ENCODE measurements around the gene GCDH. TPM values are rescaled to one million over a fixed set of nuclear protein-coding genes. Genes with fewer than 3 reads are reported as not detected.
"Not testable (repeated sequence)": the region's sequence is repeated elsewhere in the genome, so short reads cannot be mapped to it uniquely, and the experiment has no call there.

Gene GCDH
- total and polyA plus RNA-seq, 12 donors = 22.6 to 72.3 (median 45.1) TPM

DNA sequence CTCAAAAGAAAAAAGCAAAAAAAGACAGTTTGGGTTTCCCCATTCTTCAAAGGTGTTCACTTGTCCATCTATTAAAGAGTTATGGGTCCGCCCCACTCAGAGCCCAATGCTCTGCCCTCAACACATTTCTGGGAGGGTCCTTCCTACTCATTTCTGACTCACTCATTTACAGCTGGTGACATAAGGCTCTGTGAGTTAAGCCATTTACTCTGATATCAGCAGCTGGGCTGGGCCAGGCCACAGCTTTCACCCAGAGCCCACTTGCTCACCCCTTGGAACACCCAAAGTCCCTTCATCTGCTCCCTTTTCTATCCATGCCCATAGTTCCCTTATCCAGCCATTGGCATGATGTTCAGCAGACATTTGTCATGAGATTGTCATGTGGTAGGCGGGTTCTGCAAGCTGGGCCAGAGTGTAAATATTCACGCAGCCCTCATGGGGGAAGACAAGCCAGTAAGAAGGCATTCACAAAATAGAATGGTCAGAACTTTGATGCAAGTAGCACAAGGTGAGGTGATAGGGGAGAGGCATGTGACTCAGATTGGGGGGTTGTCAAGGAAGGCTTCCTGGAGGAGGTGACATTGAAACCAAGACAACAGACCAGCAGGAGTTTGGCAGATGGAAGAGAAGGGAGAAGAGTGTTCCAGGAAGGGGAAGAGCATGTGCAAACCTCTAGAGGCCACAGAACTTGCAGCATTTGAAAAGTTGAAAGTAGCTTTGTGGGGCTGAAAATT, 46.8 kb upstream of the GCDH start:
- TF ChIP-seq, protein P1, sequence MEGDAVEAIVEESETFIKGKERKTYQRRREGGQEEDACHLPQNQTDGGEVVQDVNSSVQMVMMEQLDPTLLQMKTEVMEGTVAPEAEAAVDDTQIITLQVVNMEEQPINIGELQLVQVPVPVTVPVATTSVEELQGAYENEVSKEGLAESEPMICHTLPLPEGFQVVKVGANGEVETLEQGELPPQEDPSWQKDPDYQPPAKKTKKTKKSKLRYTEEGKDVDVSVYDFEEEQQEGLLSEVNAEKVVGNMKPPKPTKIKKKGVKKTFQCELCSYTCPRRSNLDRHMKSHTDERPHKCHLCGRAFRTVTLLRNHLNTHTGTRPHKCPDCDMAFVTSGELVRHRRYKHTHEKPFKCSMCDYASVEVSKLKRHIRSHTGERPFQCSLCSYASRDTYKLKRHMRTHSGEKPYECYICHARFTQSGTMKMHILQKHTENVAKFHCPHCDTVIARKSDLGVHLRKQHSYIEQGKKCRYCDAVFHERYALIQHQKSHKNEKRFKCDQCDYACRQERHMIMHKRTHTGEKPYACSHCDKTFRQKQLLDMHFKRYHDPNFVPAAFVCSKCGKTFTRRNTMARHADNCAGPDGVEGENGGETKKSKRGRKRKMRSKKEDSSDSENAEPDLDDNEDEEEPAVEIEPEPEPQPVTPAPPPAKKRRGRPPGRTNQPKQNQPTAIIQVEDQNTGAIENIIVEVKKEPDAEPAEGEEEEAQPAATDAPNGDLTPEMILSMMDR (IDR thresholded peaks at IDR 0.05) = no peak
- no peak for DNase-seq
- Histone ChIP-seq H3K9me3 (no peaks in the 10 kb centered on the region), H3K27ac (no peak overlapping the region), H3K4me3 (no peak overlapping the region), H3K27me3 (peaks cover 4 to 82% (median 67%) of the 10 kb centered on the region in 7 donors), H3K36me3 (no peaks in the 10 kb centered on the region), H3K4me1 (peaks cover 3 to 21% (median 9%) of the 10 kb centered on the region in 9 donors)
- ATAC-seq = no peak
- intact Hi-C loops (cut with DNase I) = loop anchor here in 4 of 10 donors (5.0 to 10.0 kb wide), 3 partner anchors 37 to 77 kb away; partner anchors contain the start of genes HOOK2 (in 1 of the 4) and RNASEH2A (in 1 of the 4)
- 82 to 86% methylated on average over 3 of the region's 3 CpGs for WGBS, 2 donors

DNA sequence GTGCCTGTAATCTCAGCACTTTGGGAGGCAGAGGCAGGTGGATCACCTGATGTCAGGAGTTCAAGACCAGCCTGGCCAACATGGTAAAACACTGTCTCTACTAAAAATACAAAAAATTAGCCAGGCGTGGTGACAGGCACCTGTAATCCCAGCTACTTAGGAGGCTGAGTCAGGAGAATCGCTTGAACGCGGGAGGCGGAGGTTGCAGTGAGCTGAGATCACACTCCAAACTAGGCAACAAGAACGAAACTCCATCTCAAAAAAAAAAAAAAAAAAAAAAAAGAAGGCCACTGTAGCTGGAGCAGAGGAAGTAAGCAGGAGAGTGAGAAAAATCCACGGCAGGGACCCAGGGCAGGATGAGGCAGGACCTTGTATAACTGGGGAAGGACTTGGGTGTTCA, 44.3 kb upstream of the GCDH start:
- not testable (repeated sequence) for H3K36me3 ChIP-seq, ATAC-seq, H3K27ac ChIP-seq, DNase-seq, H3K9me3 ChIP-seq, H3K4me3 ChIP-seq
- intact Hi-C loops (cut with DNase I) = loop anchor here in 8 of 10 donors (2.0 to 10.0 kb wide), 9 partner anchors 72 to 284 kb away; partner anchors contain the start of gene HOOK2 (in 1 of the 8)
- WGBS, 2 donors = 84 to 87% methylated on average over 7 of the region's 7 CpGs
- peaks cover 0 to 57% (median 42%) of the 10 kb centered on the region in 7 donors for H3K27me3 ChIP-seq
- peaks cover 0 to 10% (median 5%) of the 10 kb centered on the region in 9 donors for H3K4me1 ChIP-seq

DNA sequence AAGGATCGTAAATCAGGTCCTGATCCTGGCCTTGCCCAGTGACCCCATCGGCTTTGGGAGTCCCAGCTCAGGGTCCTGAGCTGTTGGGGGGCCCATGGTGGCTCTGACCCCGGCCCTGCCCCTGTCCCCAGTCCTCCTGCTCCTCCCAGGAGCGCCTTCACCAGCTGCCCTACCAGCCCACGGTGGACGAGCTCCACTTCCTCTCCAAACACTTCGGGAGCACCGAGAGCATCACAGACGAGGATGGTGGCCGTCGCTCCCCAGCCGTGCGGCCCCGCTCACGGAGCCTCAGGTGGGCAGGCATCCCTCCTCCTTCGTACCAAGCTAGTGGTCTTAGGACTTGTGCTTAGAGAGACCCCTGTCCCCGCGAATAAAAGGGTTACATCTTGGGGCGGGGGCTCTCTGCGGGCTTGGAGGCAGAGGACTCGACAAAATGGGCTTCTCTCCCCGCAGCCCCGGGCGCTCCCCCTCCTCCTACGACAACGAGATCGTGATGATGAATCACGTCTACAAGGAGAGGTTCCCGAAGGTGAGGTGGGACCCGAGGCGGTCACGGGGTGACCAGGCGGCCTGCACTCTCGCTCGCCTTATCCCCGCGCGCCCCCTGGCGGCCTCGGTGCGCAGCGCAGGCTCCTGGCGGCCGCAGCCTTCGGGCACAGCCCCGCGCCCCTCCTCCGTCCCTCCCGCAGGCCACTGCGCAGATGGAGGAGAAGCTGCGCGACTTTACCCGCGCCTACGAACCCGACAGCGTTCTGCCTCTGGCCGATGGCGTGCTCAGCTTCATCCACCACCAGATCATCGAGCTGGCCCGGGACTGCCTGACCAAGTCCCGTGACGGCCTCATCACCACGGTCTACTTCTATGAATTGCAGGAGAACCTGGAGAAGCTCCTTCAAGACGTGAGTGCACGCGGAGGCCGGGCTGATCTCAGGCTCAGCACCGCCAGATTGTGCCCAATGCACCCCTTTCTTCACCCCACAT, 43.5 kb upstream of the GCDH start:
- no peak overlapping the region for H3K27ac ChIP-seq
- no peaks in the 10 kb centered on the region for H3K36me3 ChIP-seq
- no peaks in the 10 kb centered on the region for H3K9me3 ChIP-seq
- intact Hi-C loops (cut with DNase I) = loop anchor here in 8 of 10 donors (2.0 to 10.0 kb wide), 9 partner anchors 73 to 285 kb away; partner anchors contain the start of gene HOOK2 (in 1 of the 8)
- peak; percentile 68 to 89 for DNase-seq
- peak overlapping the region in 8 of 10 donors; percentile 10 to 45 (median 26) for H3K4me3 ChIP-seq
- peaks cover 0 to 10% (median 5%) of the 10 kb centered on the region in 9 donors for H3K4me1 ChIP-seq
- TF ChIP-seq, protein P1 (IDR thresholded peaks at IDR 0.05) = peak; percentile 98 to 100 (median 99)
- 14 to 15% methylated on average over 68 to 69 of the region's 69 CpGs for WGBS, 2 donors
- peak; percentile 95 to 98 (median 96) for ATAC-seq
- peaks cover 0 to 49% (median 34%) of the 10 kb centered on the region in 7 donors for H3K27me3 ChIP-seq

DNA sequence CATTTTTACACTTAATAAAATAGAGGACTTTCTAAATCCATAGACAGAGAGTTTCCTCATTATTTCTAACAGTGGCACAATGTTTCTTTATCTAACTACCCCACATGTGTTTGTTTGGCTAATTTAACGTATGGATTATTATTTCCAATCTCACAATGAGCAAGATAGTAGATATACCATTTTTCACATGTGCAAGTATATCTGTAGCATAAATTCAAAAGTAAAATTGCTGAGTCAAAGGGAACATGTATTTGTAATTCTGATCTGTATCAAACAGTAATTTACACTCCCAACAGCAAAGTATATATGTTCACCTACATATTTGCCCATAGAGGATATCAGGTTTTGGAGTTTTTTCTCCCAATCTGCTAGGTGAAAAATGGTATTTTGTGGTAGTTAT, 34.3 kb upstream of the GCDH start:
- Histone ChIP-seq H3K9me3 (peaks cover 0 to 24% (median 5%) of the 10 kb centered on the region in 11 donors), H3K4me1 (no peaks in the 10 kb centered on the region), H3K27ac (no peak overlapping the region), H3K4me3 (no peak overlapping the region), H3K27me3 (no peaks in the 10 kb centered on the region), H3K36me3 (no peaks in the 10 kb centered on the region)
- TF ChIP-seq, protein P1 (IDR thresholded peaks at IDR 0.05) = no peak
- 71 to 81% methylated on average over 1 of the region's 1 CpG for WGBS, 2 donors
- intact Hi-C loops (cut with DNase I) = no loop called here
- ATAC-seq (no peak), DNase-seq (no peak)
